K562 (cell line): Measurements from ENCODE around the gene HBG1. TPM values are rescaled to one million over a fixed set of nuclear protein-coding genes. Genes with fewer than 3 reads are reported as not detected.

ENCODE experiments used
- CBX5 ChIP-seq: IDR thresholded peaks from 2 replicates; pipeline ENCODE4 v1.6.1; 2014; ENCODE audit warnings: low read depth, borderline replicate concordance
- KDM5B ChIP-seq: fragments of 200-600 bp; sonication (generic); IDR thresholded peaks from 2 replicates; pipeline ENCODE4 v1.6.1; 2012; ENCODE audit warnings: low read depth, mild to moderate bottlenecking, moderate library complexity, low read length, control low read depth, inconsistent platforms; ENCODE audit not compliant: insufficient replicate concordance
- MAFF ChIP-seq: IDR thresholded peaks from 2 replicates; pipeline ENCODE4 v1.6.1; 2012; ENCODE audit warnings: low read length, improper control_type of control experiment
- POLR2AphosphoS5 ChIP-seq: IDR thresholded peaks from 2 replicates; pipeline ENCODE4 v1.6.1; 2011; ENCODE audit warnings: mild to moderate bottlenecking, low read depth, low read length, moderate library complexity; ENCODE audit not compliant: control insufficient read depth, insufficient read depth
- TAF15 ChIP-seq: fragments of 200-400 bp; formaldehyde crosslinking; IDR thresholded peaks from 2 replicates; pipeline ENCODE4 v1.6.1; 2017; ENCODE audit warnings: mild to moderate bottlenecking, low read depth, low read length, moderate library complexity
- ZFP30 ChIP-seq: fragments of 250-450 bp; sonication (Bioruptor Pico); IDR thresholded peaks from 2 replicates; pipeline ENCODE4 v1.8.0; 2022; ENCODE audit warnings: moderate library complexity, mild to moderate bottlenecking, inconsistent platforms, borderline replicate concordance
- ZNF3 ChIP-seq: fragments of 250-450 bp; sonication (Bioruptor Pico); IDR thresholded peaks from 2 replicates; pipeline ENCODE4 v1.5.0; 2021; ENCODE audit warnings: mild to moderate bottlenecking, moderate library complexity
- ZNF785 ChIP-seq: fragments of 250-450 bp; sonication (Bioruptor Pico); IDR thresholded peaks from 2 replicates; pipeline ENCODE4 v1.4.0; 2020; ENCODE audit warnings: mild to moderate bottlenecking
- polyA plus RNA-seq, 8 experiments: library from polyadenylated mRNA; depleted of rRNA in 4 of 8; stranded (reverse) in 5 of 8; unstranded in 3 of 8; fragments of >200 nt; fragmentation: Nextera tagmentation in 2 of 8; fragmentation: Illumina TruSeq in 1 of 8; extraction: Ambion mirVana in 2 of 8; extraction: Trizol in 1 of 8; gene quantifications; 2 replicates each; pipeline versions ENCODE4 v1.2.1 to v1.2.3, GENCODE V29; 2011 to 2014; ENCODE audit warnings: inconsistent platforms in 1 of 8, missing spikeins in 1 of 8
- total RNA-seq, 7 experiments: library from RNA; depleted of rRNA in 6 of 7; stranded (reverse); fragments of >200 nt in 6 of 7; fragmentation: Illumina TruSeq in 2 of 7; extraction: Trizol in 2 of 7; gene quantifications; 2 replicates each; pipeline versions ENCODE4 v1.2.1 to v1.2.3, GENCODE V29; 2011 to 2021; ENCODE audit warnings: low replicate concordance in 1 of 7
- TF ChIP-seq, protein P1 (sequence below), 2 experiments: fragments of 450-650 bp in 1 of 2; IDR thresholded peaks; 2 replicates each; pipeline ENCODE4 v1.6.1; 2011 to 2017; ENCODE audit warnings: low read depth in 2 of 2, antibody characterized with exemption in 1 of 2, borderline replicate concordance in 1 of 2, low read length in 1 of 2, mild to moderate bottlenecking in 1 of 2, mixed read lengths in 1 of 2; ENCODE audit not compliant: control insufficient read depth in 1 of 2
- TF ChIP-seq, protein P2 (sequence below), 2 experiments: fragments of 450-650 bp; IDR thresholded peaks; 2 replicates each; pipeline ENCODE4 v1.6.1; 2016
- TF ChIP-seq, protein P3 (sequence below), 2 experiments: fragments of 200-800 bp in 1 of 2; sonication (Bioruptor generic) in 1 of 2; sonication (generic) in 1 of 2; formaldehyde crosslinking in 1 of 2; IDR thresholded peaks in 1 of 2; conservative IDR thresholded peaks in 1 of 2; 2 replicates each; pipeline versions ENCODE4 v1.5.0 to v1.6.1; 2016 to 2020; ENCODE audit warnings: missing compliant biosample characterization in 1 of 2, missing genetic modification characterization in 1 of 2, missing genetic modification reagents in 1 of 2
- TF ChIP-seq, protein P4 (sequence below): fragments of 250-450 bp; sonication (Bioruptor Pico); IDR thresholded peaks from 2 replicates; pipeline ENCODE4 v1.4.0; 2020; ENCODE audit warnings: borderline replicate concordance
- TF ChIP-seq, protein P5 (sequence below): fragments of 250-450 bp; sonication (Bioruptor Pico); IDR thresholded peaks from 2 replicates; pipeline ENCODE4 v1.5.0; 2021

HBG1 gene
- total and polyA plus RNA-seq, 9 of the 15 experiments (the other 6 are each of a cell fraction or from before 2014, with no cell fraction given): 1,066 to 16,338 (median 4,898) TPM

DNA sequence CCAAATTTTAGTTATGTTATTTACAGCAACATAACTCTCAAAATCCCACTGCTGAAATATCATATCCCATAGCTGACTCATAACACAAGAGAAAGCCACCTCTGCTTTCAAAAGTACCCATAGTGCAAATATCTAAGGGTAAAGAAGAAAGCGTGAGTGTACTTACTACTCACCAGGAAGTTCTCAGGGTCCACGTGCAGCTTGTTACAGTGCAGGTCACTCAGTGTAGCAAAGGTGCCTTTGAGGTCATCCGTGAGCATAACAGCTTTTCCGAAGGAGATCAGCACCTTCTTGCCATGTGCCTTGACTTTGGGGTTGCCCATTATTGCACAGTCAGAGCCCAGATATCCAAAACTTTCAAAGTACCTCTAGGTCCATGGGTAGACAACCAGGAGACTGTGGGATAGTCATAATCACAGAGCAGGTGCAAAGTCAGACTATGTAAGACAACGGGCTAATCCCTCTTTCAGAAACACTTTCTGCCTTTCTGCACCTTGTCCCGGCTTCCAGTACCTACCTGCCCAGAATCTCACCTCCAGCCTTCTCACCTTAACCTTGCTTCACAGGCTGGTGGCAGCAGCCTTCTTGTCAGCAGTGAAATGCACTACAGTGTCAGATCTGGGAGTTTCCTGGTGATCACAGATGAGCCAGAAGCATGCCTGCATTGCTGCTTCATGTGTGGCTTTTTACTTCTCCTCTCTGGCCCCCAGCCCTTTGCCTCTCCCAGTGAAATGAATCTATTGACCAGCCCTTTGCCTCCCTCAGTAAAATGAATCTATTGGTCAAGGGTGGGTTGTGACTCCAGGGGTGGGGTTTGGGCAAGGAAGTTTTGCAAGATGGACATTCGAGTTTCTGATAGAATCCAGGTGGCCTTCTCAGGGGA is 6.5 kb downstream of the HBG1 start (continued):
- TF ChIP-seq, protein P1, sequence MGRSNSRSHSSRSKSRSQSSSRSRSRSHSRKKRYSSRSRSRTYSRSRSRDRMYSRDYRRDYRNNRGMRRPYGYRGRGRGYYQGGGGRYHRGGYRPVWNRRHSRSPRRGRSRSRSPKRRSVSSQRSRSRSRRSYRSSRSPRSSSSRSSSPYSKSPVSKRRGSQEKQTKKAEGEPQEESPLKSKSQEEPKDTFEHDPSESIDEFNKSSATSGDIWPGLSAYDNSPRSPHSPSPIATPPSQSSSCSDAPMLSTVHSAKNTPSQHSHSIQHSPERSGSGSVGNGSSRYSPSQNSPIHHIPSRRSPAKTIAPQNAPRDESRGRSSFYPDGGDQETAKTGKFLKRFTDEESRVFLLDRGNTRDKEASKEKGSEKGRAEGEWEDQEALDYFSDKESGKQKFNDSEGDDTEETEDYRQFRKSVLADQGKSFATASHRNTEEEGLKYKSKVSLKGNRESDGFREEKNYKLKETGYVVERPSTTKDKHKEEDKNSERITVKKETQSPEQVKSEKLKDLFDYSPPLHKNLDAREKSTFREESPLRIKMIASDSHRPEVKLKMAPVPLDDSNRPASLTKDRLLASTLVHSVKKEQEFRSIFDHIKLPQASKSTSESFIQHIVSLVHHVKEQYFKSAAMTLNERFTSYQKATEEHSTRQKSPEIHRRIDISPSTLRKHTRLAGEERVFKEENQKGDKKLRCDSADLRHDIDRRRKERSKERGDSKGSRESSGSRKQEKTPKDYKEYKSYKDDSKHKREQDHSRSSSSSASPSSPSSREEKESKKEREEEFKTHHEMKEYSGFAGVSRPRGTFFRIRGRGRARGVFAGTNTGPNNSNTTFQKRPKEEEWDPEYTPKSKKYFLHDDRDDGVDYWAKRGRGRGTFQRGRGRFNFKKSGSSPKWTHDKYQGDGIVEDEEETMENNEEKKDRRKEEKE (IDR thresholded peaks at IDR 0.05; ENCODE audit: borderline replicate concordance in 1 of 2, control insufficient read depth in 1 of 2, low read depth in 2 of 2, low read length in 1 of 2): 0 out of 4 replicates have a peak, but pooled peaks of 1 of the 2 experiments have one; percentile 34
- TF ChIP-seq KDM5B: peak; percentile 67
- TF ChIP-seq, protein P2, sequence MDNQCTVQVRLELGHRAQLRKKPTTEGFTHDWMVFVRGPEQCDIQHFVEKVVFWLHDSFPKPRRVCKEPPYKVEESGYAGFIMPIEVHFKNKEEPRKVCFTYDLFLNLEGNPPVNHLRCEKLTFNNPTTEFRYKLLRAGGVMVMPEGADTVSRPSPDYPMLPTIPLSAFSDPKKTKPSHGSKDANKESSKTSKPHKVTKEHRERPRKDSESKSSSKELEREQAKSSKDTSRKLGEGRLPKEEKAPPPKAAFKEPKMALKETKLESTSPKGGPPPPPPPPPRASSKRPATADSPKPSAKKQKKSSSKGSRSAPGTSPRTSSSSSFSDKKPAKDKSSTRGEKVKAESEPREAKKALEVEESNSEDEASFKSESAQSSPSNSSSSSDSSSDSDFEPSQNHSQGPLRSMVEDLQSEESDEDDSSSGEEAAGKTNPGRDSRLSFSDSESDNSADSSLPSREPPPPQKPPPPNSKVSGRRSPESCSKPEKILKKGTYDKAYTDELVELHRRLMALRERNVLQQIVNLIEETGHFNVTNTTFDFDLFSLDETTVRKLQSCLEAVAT (IDR thresholded peaks at IDR 0.05): peak in 1 of 2 experiments; percentile 51; a peak in 3 of 4 replicates
- TF ChIP-seq POLR2AphosphoS5: peak; percentile 59; the same call in 1 of the 2 replicates
- TF ChIP-seq MAFF: peak; percentile 13
- TF ChIP-seq TAF15: no peak
- no peak for TF ChIP-seq CBX5
- TF ChIP-seq, protein P3, sequence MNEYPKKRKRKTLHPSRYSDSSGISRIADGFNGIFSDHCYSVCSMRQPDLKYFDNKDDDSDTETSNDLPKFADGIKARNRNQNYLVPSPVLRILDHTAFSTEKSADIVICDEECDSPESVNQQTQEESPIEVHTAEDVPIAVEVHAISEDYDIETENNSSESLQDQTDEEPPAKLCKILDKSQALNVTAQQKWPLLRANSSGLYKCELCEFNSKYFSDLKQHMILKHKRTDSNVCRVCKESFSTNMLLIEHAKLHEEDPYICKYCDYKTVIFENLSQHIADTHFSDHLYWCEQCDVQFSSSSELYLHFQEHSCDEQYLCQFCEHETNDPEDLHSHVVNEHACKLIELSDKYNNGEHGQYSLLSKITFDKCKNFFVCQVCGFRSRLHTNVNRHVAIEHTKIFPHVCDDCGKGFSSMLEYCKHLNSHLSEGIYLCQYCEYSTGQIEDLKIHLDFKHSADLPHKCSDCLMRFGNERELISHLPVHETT (CRISPR knock-in tag; conservative IDR thresholded peaks at IDR 0.05 in 1 of 2, IDR thresholded peaks at IDR 0.05 in 1 of 2): no peak
- no peak for TF ChIP-seq ZNF3 (CRISPR knock-in tag)
- no peak for TF ChIP-seq ZNF785 (CRISPR knock-in tag)
- no peak; the same call in 1 of the 2 replicates for TF ChIP-seq ZFP30 (CRISPR knock-in tag)
- TF ChIP-seq, protein P4, sequence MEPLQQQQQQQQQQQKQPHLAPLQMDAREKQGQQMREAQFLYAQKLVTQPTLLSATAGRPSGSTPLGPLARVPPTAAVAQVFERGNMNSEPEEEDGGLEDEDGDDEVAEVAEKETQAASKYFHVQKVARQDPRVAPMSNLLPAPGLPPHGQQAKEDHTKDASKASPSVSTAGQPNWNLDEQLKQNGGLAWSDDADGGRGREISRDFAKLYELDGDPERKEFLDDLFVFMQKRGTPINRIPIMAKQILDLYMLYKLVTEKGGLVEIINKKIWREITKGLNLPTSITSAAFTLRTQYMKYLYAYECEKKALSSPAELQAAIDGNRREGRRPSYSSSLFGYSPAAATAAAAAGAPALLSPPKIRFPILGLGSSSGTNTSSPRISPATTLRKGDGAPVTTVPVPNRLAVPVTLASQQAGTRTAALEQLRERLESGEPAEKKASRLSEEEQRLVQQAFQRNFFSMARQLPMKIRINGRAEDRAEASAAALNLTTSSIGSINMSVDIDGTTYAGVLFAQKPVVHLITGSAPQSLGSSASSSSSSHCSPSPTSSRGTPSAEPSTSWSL: no peak
- TF ChIP-seq, protein P5, sequence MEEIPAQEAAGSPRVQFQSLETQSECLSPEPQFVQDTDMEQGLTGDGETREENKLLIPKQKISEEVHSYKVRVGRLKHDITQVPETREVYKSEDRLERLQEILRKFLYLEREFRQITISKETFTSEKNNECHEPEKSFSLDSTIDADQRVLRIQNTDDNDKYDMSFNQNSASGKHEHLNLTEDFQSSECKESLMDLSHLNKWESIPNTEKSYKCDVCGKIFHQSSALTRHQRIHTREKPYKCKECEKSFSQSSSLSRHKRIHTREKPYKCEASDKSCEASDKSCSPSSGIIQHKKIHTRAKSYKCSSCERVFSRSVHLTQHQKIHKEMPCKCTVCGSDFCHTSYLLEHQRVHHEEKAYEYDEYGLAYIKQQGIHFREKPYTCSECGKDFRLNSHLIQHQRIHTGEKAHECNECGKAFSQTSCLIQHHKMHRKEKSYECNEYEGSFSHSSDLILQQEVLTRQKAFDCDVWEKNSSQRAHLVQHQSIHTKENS (CRISPR knock-in tag): no peak
